Measurements from ENCODE around the gene POLR2F. TPM values are rescaled to one million over a fixed set of nuclear protein-coding genes. Genes with fewer than 3 reads are reported as not detected.

Gene POLR2F
- polyA plus RNA-seq, 1 of the 3 experiments (the other 2 are of a cell fraction) = 255 TPM

DNA sequence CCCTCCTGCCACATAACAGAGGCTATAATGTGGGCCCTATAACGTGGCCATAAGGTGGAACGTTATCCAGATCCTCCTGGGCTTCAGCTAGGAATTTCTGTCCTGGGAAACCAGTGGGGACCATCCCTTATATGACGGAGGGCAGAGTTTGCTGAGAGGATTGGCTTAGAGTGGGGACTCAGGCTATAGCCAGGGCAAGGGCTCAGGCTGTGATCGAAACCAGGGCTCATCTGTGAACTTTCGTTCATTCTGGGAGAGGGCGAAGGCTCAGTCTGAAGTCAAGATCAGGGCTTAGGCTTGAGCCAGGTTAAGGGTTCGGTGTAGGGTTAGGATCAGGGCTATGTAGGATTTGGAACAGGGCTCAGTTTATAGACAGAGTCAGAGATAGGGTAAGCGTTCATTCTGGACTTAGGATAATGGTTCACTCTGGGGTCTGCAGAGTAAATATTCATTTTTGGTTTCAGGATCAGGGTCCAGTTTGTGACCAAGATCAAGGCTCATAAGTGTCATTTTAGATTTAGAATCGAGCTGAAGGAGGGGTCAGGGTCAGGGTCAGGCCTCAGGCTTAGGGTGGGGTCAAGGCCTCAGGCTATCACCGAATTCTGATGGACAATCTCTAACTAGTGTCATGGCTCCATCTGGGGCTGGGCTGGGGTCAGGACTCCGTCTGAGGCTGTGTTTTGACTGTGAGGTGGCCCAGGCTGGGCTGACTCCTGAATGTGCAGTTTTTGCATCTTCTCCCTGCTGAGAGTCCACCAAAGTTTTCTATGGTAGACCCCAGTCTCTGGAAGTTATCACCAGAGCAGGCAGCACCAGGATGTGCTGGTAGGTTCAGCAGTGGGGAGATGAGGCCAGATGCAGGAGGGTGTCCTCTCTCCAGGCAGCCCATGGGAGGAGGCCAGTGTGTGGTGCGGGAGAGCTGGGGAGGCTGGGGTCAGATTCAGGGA is 64.7 kb downstream of the POLR2F start:
- Histone ChIP-seq H3K27ac (ENCODE audit: low read depth in 2 of 2, low read length in 1 of 2) (no peak overlapping the region), H3K4me2 (no peak overlapping the region), H3K27me3 (ENCODE audit: insufficient read depth) (no peaks in the 10 kb centered on the region), H3K36me3 (replicated peaks in 1 of 2; ENCODE audit: control insufficient read depth in 1 of 2, insufficient read depth in 2 of 2, low read length in 1 of 2) (no peaks in the 10 kb centered on the region), H3K4me1 (ENCODE audit: control insufficient read depth in 1 of 2, insufficient read depth in 2 of 2, low read depth in 1 of 2, low read length in 1 of 2) (no peaks in the 10 kb centered on the region; a peak in 1 of 4 replicates), H4K20me1 (ENCODE audit: insufficient read depth) (no peaks in the 10 kb centered on the region), H3K4me3 (ENCODE audit: low read depth in 2 of 2, low read length in 1 of 2) (no peak overlapping the region), H3K9ac (no peak overlapping the region), H3K9me3 (no peaks in the 10 kb centered on the region), H3K9me2 (no peaks in the 10 kb centered on the region), H2AFZ (ENCODE audit: low read depth) (no peak overlapping the region), H3K79me2 (ENCODE audit: insufficient read depth) (no peaks in the 10 kb centered on the region), H3F3A (replicated peaks; ENCODE audit: insufficient read depth) (no peaks in the 10 kb centered on the region)
- CTCF ChIA-PET = no interaction called here
- WGBS (ENCODE audit: low lambda C conversion rate) = 72% methylated on average over 4 of the region's 12 CpGs
- DNase-seq = no peak
- TF ChIP-seq SMC3 (IDR thresholded peaks at IDR 0.05; ENCODE audit: low read depth, low read length) (no peak), GATA2 (CRISPR knock-in tag; IDR thresholded peaks at IDR 0.05) (no peak), TCF12 (IDR thresholded peaks at IDR 0.05) (no peak), MXI1 (IDR thresholded peaks at IDR 0.05; ENCODE audit: low read depth, low read length) (no peak), NFIC (IDR thresholded peaks at IDR 0.05; ENCODE audit: borderline replicate concordance) (no peak), SIN3A (IDR thresholded peaks at IDR 0.05; ENCODE audit: borderline replicate concordance, low read depth, low read length) (no peak), CHD2 (IDR thresholded peaks at IDR 0.05; ENCODE audit: low read length, partially characterized antibody) (no peak), YY1 (IDR thresholded peaks at IDR 0.05; ENCODE audit: low read depth) (no peak), POLR2AphosphoS5 (IDR thresholded peaks at IDR 0.05; ENCODE audit: low read depth, low read length) (no peak), FOXJ3 (CRISPR knock-in tag; IDR thresholded peaks at IDR 0.05) (no peak), RFX5 (IDR thresholded peaks at IDR 0.05; ENCODE audit: low read length) (no peak), NRF1 (IDR thresholded peaks at IDR 0.05; ENCODE audit: low read depth, low read length) (no peak)
- TF ChIP-seq, protein P1, sequence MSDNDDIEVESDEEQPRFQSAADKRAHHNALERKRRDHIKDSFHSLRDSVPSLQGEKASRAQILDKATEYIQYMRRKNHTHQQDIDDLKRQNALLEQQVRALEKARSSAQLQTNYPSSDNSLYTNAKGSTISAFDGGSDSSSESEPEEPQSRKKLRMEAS (IDR thresholded peaks at IDR 0.05; ENCODE audit: low read depth) = no peak
- TF ChIP-seq, protein P2, sequence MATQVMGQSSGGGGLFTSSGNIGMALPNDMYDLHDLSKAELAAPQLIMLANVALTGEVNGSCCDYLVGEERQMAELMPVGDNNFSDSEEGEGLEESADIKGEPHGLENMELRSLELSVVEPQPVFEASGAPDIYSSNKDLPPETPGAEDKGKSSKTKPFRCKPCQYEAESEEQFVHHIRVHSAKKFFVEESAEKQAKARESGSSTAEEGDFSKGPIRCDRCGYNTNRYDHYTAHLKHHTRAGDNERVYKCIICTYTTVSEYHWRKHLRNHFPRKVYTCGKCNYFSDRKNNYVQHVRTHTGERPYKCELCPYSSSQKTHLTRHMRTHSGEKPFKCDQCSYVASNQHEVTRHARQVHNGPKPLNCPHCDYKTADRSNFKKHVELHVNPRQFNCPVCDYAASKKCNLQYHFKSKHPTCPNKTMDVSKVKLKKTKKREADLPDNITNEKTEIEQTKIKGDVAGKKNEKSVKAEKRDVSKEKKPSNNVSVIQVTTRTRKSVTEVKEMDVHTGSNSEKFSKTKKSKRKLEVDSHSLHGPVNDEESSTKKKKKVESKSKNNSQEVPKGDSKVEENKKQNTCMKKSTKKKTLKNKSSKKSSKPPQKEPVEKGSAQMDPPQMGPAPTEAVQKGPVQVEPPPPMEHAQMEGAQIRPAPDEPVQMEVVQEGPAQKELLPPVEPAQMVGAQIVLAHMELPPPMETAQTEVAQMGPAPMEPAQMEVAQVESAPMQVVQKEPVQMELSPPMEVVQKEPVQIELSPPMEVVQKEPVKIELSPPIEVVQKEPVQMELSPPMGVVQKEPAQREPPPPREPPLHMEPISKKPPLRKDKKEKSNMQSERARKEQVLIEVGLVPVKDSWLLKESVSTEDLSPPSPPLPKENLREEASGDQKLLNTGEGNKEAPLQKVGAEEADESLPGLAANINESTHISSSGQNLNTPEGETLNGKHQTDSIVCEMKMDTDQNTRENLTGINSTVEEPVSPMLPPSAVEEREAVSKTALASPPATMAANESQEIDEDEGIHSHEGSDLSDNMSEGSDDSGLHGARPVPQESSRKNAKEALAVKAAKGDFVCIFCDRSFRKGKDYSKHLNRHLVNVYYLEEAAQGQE (IDR thresholded peaks at IDR 0.05; ENCODE audit: low read depth, low read length) = no peak
- POLR2A ChIA-PET = no interaction called here

Other genes with a start within 250 kb of the POLR2F start
- gene GCAT, start 145.8 kb upstream of the POLR2F start, polyA plus RNA-seq (2012; rRNA removed) = 20.3 and 24.2 TPM in 2 replicates
- not detected in 2 replicates for gene GALR3, start 130.3 kb upstream of the POLR2F start, polyA plus RNA-seq (2012; rRNA removed)
- gene ANKRD54, start 109.4 kb upstream of the POLR2F start, polyA plus RNA-seq (2012; rRNA removed) = 27.5 and 27.6 TPM in 2 replicates
- gene EIF3L, start 104.3 kb upstream of the POLR2F start, polyA plus RNA-seq (2012; rRNA removed) = 478 and 642 TPM in 2 replicates
- gene MICALL1, start 47.4 kb upstream of the POLR2F start, polyA plus RNA-seq (2012; rRNA removed) = 12.9 and 15.2 TPM in 2 replicates
- gene C22orf23, start 98 bp upstream of the POLR2F start, polyA plus RNA-seq (2012; rRNA removed) = 0.33 and 0.45 TPM in 2 replicates
- not detected in 2 replicates for gene SOX10, start 30.9 kb downstream of the POLR2F start, polyA plus RNA-seq (2012; rRNA removed)
- gene PICK1, start 103.7 kb downstream of the POLR2F start, polyA plus RNA-seq (2012; rRNA removed) = 36.8 and 42.8 TPM in 2 replicates
- gene SLC16A8, start 130.5 kb downstream of the POLR2F start, polyA plus RNA-seq (2012; rRNA removed) = not detected in 2 replicates
- 0.13 and 0.16 TPM in 2 replicates for gene BAIAP2L2, start 157.0 kb downstream of the POLR2F start, polyA plus RNA-seq (2012; rRNA removed)
- gene PLA2G6, start 228.1 kb downstream of the POLR2F start, polyA plus RNA-seq (2012; rRNA removed) = 10.5 and 14.5 TPM in 2 replicates
- gene MAFF, start 248.3 kb downstream of the POLR2F start, polyA plus RNA-seq (2012; rRNA removed) = 7.9 and 8.2 TPM in 2 replicates